HG02610 (cell line): Measurements from ENCODE around the gene CYB561D2.
"Not testable (repeated sequence)": the region's sequence is repeated elsewhere in the genome, so short reads cannot be mapped to it uniquely, and the experiment has no call there.

ENCODE experiments used
- ATAC-seq: cut with Tn5 transposase; IDR thresholded peaks from one replicate; pipeline ENCODE4 v1.9.1; 2021; ENCODE audit warnings: mild to moderate bottlenecking, moderate library complexity; ENCODE audit not compliant: unreplicated experiment

CYB561D2 gene, protein sequence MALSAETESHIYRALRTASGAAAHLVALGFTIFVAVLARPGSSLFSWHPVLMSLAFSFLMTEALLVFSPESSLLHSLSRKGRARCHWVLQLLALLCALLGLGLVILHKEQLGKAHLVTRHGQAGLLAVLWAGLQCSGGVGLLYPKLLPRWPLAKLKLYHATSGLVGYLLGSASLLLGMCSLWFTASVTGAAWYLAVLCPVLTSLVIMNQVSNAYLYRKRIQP

DNA sequence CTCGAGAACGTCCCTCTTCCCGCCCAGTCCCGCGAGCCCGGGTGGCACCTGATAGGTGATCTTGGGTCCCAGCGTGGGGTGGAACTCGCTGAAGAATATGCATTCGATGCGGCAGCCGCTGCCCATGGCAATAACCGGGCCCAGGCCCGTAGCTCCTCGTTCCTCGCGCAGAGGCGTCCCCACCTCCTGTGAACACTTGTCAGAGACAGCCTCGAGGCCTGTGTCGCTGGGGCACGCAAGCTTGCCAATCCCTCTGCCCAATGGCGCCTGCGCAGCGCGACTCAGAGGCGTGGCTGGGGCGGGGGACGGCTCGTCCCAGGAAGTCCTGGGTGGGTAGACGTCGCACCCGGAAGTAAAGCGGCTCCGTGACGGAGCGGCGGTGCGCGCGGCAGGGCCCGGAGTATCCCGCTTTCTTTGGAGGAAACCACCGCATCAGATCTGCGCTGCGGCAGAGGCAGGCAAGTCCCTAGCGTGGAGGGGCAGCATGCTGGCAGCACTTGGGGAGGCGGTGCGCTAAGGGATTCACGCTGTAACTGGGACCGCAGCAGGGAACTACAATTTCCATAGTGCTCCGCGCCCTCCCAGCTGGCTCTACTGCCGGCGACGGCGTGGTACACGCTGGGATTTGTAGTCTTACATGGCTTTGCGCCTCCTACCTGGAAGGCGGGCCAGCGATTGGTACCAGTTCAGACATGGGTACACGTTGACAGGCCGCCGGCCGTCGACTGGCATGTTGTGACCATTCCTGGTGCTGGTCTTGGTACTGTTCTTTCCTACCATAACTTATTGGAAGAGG lies at the start of gene CYB561D2, which contains the start of gene NPRL2:
Gene CYB561D2, plus strand, starts transcription at position 336 of the 796 bp plus-strand sequence. CDS start 572 bp downstream, outside the sequence.
Gene NPRL2, minus strand, starts transcription at position 249 of the 796 bp plus-strand sequence. Its CDS starts 123 bp downstream, at position 126.
- peak; percentile 85 for ATAC-seq

DNA sequence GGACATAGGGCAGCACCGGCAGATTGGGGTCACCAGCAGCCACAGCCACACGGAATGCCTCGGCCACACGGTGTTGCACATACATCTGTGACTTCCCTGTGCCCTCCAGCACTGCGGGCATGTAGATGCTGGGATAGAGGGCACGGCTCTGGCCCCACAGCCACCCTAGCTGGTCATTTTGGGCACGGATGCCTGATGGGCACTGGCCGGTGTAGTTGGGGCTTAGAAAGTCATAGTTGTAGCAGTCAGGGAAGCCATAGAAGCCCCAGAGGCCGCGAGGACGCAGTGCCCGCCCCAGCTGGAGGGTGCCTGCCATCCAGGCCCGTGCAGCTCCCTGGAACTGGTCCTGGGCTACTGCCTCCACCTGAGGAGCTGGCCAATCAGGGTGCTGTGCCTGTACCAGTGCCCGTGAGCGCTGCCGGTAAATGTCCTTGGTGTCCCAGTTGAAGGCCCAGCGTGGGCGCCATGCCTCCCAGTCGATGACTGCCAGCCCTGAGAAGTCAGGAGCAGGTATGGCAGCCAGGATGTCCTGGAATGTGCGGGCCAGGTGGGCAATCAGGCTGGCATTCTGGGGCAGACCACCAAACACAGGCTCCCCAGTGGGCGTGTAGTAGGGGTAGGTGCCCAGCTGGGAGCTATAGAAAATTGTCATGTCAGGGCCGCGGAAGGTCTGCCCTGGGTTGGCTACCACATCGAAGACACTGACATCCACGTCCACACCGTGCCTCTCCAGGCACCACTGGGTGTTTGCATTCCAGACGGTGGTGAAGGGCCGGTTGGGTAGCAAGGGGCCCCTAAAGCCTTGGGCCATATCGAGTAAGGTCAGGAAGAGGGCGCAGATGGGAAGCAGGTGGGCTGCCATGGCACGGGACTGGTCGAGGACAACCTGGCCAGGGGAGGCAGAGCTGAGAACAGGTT lies 48.3 kb upstream of the CYB561D2 start:
- ATAC-seq, result no peak

DNA sequence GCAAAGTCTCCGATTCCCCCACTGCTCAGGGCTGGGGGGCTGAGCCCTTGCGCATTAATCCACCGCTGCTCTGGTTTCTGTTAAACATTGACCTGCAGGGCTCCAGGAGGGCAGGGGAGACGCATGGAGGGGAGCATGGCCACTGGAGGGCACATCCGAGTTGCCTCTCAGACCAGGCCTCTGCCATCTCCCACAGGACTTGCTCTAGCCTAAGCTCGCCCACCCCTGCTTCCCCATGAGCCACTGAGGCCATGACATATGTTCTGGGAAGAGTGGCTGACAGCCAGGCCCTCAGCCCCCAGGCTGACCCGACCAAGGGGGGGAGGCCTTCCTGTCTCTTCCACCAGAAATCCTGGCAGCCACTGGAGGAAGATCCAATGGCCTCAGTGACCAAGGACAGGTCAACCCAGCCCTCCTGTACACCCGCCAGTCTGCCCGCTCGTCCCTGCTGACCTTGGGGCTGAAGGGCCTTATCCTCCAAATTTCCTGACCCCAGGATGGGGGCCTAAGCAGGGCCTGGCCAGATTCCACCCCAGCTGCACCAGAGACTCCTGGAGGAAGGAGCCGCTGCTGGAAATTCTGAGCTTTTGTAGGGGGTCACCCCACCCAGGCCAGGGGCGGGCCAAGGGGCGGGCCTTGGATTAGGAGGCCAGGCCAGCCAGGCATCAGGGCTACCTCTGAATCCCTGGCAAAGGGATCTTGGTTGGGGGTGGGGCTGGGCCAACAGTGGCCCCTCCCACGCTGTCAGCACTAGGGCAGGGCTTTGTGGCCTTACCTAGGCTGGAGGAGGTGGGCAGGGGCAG lies 47.4 kb upstream of the CYB561D2 start, which contains the start of gene HYAL1:
Gene HYAL1, minus strand, starts transcription at position 562 of the 803 bp plus-strand sequence. CDS start 618 bp downstream, outside the sequence.
- ATAC-seq, result no peak

DNA sequence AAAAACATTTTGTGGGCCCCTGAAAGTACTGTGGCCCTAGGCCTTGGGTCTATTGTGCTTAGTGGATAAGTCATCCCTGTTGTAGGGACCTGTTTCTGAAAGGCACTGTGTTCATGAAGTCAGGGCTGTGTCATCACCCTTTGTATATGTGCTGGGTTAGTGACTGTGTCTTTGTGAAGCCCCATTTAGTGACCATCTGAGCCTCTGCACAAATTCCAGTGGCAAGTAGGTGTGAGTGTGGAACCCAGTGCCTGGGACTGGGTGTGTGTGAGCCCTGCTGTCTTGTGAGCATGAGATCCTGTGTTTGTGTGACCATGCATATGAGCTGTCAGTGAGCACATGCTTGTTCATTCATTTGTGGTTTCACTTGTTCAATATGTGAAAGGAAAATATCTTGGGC lies 46.1 kb upstream of the CYB561D2 start:
- no peak for ATAC-seq

DNA sequence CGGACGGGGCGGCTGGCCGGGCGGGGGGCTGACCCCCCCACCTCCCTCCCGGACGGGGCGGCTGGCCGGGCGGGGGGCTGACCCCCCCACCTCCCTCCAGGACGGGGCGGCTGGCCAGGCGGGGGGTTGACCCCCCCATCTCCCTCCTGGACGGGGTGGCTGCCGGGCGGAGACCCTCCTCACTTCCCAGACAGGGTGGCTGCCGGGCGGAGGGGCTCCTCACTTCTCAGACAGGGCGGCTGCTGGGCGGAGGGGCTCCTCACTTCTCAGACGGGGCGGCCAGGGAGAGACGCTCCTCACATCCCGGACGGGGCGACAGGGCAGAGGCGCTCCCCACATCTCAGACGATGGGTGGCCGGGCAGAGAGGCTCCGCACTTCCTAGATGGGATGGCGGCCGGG lies 38.6 kb upstream of the CYB561D2 start:
- ATAC-seq, result not testable (repeated sequence)

DNA sequence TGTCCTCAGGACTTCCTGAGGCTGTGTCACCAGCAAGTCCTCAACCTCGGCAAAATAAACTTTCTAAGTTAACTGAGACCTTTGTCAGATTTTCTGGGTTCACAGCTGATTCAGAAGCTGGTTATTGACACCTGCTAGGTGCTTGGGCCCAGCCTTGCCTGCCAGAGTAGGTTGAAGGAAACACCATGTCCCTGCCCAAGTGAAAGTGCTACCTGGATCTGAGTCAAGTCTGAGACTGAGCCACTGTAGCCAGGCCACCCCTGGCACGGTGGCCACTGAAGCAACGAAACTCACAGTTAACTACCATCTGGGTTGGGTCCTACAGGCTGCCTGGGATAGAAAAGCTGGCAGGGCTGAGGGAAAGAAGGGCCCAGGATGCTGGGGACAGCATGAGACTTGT lies 36.3 kb upstream of the CYB561D2 start:
- no peak for ATAC-seq

DNA sequence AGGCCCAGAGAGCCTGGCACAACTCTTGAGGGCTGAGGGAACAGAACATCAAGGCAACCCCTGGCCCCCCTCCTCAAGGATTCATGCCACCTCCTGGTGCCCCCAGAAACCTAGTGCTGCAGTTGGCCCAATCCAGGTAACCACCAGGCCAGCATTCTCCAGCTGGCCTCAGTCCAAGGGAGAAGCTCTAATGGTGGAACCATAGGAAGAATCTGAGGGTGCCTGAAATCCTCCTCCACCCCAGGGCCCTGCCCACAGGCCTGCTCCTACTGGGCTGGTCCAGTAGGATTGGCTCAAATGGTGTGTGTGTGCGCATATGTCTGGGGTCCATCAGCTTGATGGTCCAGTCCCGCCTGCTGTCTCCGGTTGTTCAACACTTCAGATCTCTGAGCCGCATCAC lies 35.8 kb upstream of the CYB561D2 start:
- ATAC-seq, result no peak

DNA sequence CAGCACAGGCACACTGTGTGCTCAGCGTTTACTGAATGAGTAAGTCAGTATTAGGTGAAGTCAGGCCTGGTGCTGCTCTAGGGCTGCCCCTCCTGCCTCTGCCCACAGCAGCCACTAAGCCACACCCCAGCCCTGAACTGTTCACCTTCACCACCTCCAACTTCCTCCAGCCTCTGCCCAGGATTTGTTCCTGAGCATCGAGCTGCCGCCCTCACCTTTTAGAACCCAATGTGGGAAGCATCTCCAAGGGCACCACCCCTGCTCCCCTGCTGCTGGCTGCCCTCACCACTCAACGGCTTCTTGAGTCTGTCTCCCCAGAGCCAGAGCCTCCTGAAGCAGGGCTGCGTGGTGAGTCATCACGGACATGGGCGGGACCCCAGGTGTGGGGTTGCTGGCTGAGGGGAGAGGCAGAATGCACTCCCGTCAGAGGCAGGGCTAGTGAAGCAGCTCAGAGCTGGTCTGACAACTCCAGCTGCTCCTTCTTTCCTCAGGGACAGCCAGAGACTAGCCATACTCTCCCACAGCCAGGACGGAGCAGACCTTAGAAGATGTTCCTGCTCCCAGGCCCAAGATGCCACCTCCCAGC lies 33.9 kb upstream of the CYB561D2 start:
- ATAC-seq, result no peak

DNA sequence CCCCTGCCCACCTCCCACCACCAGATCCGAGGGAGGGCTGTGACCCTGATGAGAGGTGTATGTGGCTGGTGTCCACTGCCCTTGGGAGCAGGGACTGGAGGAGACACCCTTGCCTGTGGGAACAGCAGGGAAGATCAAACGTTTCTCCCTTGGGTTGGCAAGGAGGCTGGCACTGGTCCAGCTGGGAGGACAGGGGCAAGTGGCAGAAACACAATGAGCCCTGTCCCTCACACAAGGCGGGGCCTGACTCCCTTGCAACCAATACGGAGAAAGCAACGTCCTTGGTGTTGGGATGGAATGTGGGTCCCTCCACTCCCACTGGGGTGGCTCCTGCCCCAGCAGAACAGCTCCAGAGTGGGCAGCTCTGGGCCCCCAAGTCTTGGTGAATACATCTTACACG lies 33.4 kb upstream of the CYB561D2 start:
- no peak for ATAC-seq

DNA sequence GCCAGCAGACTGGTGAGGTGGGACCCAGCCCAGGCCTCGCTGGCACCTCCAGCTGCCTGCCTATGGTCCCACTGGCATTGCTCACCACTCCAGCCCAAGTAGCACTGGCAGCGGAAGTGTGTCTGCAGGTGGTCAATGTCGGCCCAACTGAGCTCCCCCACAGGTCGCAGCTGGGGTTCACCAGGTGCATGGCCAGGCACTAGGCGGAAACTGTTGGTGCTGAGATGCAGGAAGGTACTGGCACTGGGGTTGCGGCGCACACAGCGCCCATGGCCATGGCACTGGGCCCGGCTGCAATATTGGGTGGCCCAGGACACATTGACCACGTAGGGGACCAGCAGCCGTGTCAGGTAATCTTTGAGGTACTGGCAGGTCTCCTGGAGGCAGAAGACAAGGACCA lies 32.5 kb upstream of the CYB561D2 start:
- ATAC-seq, result no peak

DNA sequence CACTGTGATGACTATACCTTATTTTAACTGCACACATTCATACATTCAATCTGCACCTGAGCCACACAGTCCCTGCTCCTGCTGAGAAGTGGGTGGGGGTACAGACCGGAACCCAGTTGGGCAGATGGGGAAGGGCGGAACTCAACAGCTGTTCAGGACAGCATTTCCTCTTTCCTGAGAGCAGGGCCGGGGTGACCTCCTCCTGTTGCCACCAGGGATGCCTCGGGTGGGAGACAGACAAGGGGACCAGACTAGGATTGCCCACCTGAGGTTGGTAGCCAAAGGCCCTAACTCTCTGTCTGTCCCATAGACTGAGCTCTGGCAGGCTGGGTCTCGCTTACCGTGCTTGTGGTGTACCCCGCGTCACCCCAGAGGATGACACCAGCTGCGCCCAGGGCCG lies 32.0 kb upstream of the CYB561D2 start:
- no peak for ATAC-seq

DNA sequence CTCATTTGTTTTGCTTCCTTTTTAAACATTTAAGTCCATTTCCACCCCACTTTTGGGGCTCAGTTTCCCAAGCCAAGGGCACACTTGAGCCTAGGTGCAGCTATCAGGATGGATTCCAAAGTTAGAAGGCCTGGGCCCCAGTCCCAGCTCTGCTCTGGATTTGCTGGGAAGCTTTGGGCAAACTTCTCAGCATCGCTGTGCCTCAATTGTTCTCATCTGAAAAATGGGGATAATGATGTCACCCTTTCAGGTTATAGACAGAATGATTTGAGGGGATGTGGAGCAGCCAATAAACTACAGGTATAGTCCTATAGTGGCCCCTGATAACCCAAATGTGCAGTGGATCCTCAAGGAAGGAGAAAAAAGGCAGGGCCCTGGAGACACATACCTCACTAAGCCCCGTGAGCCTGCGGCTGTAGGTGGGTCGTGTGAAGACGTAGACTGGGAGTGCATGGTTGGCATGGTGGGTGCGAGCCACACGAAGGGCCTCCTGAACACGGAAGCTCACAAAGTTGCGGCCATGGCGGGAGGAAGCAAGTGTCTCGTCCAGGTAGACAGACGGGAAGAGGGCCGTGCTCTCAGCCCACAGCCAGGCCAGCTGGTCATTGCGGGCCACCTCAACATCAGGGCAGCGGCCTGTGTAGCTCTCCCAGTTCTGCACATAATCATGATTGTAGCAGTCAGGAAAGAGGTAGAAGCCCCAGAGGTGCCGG lies 31.3 kb upstream of the CYB561D2 start:
- no peak for ATAC-seq

DNA sequence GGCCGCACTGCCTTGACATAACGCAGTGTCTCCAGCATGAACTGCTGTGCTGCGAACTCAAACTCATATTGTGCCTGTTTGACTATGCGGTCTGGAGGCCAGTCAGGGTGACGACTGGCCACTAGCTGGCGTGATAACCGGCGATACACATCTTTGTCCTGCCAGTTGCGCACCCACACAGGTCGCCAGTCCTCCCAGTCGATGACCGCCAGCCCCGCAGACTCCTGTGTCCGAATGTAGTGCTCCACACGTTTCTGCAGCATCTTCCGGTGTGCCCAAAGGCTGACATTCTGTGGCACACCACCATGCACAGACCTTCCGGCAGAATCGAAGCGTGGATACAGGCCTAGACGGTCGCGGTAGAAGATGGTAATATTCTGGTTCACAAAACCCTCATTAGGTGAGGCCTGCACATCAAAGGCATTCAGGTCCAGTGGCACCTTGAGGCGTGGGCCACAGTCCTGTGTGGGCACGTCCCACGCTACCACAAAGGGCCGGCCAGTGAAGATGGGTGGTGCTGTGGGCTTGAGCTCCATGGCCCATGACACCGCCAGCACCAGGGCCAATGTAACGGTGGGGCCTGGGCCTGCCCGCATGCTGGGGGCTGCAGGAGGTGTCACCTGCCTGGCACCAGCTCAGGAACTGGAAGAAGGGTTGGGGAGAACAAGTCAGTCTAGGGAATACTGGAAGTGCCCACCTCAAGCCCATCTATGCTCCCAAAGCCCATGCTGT lies 30.6 kb upstream of the CYB561D2 start:
- no peak for ATAC-seq

DNA sequence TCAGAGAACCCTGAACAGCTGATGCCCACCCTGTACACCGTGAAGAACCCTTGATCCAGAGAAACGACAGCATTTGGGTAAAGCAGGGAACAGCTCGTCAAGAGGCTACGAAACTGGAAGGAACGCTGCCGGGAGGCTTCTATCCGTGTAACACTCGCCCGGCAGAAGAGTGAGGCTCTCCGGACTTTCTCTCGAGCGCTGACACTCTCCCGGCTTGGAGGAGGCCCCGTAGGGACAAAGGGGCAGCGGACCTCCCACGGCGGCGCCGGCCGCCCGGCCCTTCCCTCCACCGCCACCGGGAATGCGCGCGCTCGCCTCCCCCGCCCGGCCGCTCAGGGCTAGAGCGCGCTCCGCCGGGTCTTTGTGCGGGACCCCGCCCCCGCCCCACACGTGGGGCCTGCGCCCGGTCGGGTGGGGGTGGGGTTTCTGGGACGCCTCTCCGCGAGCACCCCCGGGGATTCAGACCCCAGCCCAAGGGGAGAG lies 29.8 kb upstream of the CYB561D2 start:
- ATAC-seq, result peak; percentile 42

DNA sequence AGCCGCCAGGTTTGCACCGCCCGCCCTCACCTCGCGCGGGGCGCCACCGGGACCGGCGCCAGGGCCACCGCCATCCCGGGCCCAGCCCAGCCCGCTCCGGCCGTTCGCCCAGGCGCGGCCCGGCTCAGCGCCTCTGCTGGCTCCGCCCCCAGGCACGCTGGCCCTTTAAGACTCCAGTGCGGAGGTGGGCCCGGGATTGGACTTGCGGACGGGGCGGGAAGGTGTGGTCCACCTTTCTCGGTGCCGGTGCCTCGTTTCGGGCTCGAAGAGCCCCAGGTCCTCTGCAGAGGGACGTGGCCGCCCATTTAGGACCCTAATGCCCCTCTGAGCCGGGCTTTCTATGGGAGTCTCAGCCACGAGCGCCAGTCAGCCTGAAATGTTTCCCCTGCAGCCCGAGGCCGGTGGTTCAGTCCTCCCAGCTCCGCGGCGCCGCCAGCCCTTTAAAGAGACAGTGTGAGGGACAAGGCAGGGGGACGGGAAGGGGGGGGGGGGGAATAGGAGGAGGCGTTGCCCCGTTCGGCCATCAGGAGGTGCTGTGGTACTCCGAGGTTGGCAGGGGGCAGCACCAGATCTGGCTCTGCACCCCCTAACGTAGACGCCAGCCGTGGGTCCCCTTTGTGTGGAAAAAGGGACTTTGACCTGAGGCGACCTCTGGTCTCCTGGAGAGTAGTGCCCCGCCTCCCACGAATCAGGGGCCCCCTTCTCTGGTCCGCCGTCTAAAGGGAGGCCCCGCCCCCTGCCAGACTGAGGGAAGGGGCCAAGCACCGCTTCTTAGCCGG lies 29.1 kb upstream of the CYB561D2 start:
- ATAC-seq, result peak; percentile 80

DNA sequence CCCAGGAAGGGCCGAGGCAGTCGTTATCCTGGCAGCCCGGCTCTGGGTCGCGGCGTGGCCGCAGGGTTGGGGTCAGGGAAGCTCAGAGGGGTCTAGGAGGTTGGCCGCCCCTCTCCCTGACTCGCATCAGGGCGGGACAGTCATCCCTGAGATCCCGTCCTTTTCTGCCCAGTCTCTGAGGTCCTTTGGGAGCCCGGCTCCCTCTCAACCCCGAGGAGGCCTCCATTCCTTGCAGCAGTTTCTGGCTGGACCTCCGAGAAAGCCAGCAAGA lies 28.6 kb upstream of the CYB561D2 start:
- ATAC-seq, result no peak

DNA sequence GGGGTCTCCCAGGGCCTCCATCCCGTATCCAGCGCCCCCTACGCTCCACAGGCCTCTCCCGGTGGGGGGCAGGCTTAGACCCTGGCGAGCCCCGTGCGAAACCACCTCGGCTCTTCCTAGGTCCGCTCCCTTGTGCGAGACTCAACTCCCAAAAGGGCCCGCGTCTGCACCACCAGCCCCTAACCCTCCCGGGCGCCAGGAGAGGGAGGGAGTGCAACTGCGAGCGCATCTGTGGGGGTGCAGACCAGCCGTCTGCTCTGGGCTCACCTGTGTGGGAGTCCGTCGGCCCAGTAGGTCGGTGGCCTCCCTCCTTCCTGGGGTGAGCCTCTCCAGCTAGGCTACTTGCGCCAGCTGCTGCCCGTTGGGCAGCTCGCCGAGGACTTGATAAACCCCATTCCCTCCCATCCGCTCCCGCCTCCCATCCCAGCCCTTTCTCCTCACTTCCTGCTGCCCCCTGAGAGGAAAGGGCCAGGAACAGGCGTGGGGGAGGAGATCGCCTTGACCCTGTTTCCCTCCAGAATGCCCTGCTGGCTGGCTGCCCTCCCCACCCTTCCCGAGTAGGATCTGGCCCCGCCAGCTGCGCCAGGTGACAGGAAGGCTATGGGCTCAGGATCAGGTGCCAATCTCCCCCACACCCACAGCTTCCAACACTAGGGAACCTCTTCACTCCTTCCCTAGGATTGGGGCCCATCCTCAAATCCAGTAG lies 28.1 kb upstream of the CYB561D2 start, which contains the start of gene HYAL2:
Gene HYAL2, minus strand, starts transcription at position 360 of the 706 bp plus-strand sequence. CDS start 2,256 bp downstream, outside the sequence.
- no peak for ATAC-seq
